Measurements from ENCODE around the gene CRYBA2.
A peak's percentile ranks its signal among the peaks of the same experiment; 100 is the strongest.

The CRYBA2 gene, protein sequence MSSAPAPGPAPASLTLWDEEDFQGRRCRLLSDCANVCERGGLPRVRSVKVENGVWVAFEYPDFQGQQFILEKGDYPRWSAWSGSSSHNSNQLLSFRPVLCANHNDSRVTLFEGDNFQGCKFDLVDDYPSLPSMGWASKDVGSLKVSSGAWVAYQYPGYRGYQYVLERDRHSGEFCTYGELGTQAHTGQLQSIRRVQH

GRCh38 chr2:218993345-218994315 is at the start of gene CRYBA2:
CRYBA2 (minus strand) TSS chr2:218993422; CDS start chr2:218993176, 246 bp downstream.
- DNase-seq = no peak

DNA sequence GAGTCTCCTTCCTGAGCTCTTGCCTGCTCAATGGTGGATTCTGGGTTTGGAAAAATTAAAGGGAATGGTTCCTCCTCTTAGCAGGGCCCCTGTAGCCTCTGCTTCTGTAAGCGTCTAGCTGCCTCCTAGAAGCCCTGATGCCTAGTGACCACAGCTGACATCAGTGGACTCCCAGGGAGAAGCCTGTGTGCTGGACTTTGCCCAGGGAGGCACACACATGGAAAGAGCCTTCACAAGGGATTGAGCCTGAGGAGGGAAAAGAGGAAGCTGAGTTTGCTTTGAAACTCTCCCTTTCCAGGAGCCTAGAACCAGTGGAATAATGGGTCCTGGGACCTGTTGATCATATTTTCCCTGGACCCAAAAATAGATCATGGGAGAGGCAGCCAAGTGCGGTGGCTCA is 49.5 kb upstream of the CRYBA2 start:
- DNase-seq = no peak

DNA sequence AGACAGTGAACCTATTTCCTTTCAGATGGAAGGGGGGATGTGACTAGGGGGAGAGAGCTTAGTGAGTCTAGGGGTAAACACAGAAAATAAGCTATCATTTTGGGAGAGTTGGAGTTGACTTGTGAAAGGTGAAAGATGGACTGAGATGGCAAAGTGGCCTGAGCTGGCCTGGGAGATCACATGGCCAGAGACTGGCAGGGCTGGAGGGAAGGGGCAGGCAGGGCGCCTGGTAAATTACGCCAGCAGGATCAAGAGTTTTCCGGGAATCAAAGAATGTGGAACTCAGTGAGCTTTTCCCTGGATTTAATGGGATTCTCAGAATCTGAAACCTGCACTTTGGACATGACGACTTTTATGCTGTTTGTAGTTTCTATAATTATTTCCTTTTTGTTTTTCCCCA is 48.9 kb upstream of the CRYBA2 start:
- no peak for DNase-seq

DNA sequence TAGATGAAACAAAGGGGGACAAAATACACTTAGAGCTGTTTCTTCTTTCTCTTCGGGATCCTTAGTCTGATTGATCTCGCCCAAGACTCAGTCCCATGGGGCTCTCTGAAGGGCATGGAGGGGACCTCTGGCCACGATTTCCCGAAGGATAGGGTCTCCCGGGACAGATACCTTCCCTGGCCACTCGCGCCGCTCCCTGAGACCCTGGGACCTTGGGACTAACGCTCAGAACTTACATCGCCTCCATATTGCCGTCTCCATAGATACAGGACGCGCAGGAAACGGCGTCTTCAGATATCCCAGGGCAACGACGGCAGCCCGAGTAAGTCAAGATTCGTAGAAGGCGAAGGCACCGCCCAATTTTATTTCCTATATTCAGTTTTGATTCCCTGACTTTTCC is 48.0 kb upstream of the CRYBA2 start, which contains the start of gene CFAP65:
Gene CFAP65, minus strand, starts transcription at position 265 of the 400 bp plus-strand sequence. CDS start 2,468 bp downstream, outside the sequence.
- DNase-seq = peak; percentile 28

- DNase-seq = no peak
Observed at GRCh38 chr2:219038600-219038999, 45.4 kb upstream of the CRYBA2 start.

- no peak for DNase-seq
Observed at GRCh38 chr2:219037783-219038499, 44.7 kb upstream of the CRYBA2 start.

- no peak for DNase-seq
Observed at GRCh38 chr2:219035942-219036341, 42.7 kb upstream of the CRYBA2 start.

- DNase-seq = no peak
Observed at GRCh38 chr2:219034823-219035222, 41.6 kb upstream of the CRYBA2 start.

- no peak for DNase-seq
Observed at GRCh38 chr2:219032051-219032745, 39.0 kb upstream of the CRYBA2 start.

GRCh38 chr2:219031005-219031738 is 38.0 kb upstream of the CRYBA2 start:
- DNase-seq = no peak

DNA sequence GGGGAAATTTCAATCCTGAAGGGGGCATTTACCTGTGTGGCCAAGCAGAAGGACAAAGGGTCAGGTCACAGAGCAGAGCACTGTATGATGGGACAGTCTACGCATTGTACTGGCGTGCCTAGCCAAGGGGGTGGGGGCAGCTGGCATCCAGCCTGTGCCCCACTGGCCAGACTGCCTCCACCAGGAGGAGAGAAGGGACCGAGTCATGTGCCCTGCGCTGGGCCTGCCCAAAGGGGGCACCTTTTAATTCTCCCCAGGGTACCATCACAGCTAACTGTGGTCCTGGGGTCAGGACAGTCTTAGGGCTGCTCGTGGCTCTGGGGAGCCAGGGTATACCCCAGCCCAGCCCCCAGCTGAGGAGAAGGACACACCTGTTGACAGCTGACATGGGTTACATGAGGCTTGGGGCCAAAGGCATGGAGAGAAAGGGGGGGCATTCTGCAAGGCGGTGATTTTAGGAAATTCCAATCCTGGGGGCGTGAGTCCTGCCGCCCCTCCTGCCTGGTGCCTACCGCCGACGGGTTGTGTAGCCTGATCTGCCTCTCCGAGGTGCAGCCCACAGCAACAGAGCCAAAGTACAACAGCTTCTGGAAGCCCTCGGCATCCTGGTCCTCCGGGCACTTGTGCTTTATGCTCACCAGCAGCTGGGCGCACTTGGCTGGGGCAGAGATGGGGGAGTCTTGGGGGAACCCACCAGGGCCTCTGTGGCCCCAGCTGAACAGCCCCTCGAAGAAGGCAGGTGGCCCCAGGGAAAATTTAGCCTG is 37.1 kb upstream of the CRYBA2 start:
- DNase-seq = no peak

DNA sequence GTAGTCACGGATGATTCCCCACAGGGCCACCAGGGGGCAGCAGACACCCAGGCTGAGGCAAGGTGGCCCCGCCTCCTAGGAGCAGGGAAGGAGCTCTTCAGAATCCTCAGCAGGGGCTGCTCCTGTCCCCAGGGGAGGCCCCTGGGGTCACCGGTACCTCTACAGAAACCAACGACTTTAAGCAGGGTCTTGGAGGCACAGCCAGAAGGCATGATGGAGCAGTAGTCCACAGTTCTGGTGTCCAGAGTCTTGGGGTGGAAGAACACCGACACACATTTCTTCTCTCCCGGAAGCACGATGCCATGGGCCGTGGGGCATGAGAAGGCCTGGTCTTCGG is 36.6 kb upstream of the CRYBA2 start:
- peak; percentile 76 for DNase-seq

GRCh38 chr2:219028996-219029828 is 36.0 kb upstream of the CRYBA2 start:
- DNase-seq = no peak

DNA sequence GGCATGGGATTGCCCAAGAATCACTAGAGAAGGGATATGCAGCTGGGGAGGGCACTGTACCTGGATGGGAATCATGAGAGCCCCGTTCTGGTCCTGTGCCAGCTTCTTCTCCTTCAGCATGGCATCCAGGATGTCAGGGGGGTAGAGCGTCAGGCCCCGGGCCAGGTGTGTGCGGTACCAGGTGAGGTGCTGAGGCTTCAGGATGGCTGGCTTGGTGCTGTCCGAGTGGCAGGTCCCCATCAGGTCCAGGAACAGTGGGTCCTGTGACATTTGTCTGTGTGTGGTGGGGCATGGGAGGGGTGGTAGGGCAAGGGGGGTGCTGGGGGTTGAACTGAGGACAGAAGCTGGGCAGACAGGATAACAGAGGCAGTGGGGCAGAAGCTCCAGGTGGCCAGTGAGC is 34.9 kb upstream of the CRYBA2 start:
- DNase-seq = no peak

DNA sequence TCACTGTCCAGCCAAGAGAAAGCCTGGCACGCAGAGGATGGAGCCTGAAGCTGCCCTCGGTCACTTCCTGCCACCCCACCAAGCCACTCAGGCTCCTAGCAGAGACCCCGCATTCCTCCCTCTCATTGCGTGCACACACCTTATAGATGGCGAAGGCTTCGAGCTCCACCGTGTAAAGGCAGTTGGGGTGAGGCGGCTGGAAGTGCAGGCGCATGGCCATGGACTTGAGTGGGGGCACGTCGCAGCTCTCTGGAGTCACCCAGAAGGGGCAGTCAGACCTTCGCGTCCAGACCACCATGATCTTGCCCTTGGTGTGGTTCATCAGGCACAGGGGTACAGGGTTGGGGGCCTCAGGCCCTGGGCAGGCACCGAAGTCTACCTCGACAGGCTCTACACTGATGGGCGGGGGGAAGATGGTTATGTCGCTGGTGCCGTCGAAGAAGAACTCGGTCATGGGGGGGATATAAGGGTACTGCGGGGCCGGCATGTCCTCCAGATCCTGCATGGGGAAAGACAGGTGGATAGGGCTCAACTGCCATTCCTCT is 34.4 kb upstream of the CRYBA2 start:
- no peak for DNase-seq

DNA sequence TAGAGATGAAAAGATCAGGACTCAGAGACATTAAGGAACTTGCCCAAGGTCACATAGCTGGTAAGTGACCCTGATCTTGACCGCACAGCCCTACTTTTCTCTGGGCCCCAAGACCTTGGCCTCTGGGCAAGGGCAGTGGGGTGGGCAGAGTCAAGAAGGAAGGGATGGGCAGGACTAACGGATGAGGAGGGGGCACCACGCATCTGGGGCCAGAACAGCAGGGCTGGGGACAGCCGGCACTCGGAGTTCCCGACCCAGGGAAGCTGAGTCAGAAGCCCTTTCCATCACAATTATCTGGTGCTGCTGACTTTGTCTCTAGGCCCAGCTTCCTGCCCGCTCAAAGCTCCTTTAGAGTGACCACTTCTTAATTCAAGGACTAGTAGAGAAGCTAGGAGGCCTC is 33.7 kb upstream of the CRYBA2 start:
- DNase-seq = no peak

DNA sequence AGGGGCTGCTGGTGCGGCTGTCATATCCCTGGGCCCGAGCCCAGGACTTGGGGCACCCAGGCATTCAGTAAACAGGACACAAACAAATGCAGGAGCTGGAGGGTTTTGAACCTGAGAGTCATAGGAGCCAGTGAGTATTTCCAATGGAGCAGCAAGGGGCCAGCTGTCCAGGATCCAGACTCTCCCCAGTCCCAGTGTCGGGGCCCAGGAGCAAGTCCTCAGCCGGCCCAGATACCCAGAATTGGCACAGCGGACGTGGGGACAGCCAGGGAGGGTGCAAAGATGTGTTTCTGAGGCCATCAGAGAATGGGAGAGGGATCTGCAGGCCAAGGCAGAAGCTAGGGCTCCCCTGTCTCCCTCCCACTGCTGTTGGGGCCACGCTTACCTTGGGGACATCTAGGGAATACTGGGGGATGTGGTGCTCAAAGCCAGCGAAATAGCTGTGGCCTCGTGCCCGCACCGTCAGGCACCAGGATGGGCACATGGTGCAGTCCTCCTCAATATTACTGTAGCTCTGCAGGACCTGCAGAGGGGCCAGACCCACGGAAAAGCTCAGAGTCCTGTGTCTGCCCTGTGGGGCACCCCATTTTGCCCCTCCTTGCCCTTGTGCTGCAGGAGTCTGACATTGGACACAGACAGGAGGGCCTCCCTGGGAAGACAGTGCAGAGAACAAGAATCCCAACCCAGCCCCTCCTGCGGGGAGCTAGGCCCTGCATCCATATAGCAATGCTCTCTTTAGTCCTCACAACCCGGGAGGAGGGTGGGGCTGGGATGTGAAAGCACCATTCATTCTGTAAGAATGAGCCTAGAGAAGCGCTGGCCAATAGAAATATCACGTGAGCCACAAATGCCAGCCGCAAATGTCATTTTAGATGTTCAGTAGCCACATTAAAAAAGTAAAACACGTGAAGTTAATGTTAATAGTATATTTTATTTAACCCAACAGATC is 32.7 kb upstream of the CRYBA2 start:
- no peak for DNase-seq

- DNase-seq = no peak
Observed at GRCh38 chr2:219024059-219024458, 30.8 kb upstream of the CRYBA2 start.

- no peak for DNase-seq
Observed at GRCh38 chr2:219023045-219023605, 29.9 kb upstream of the CRYBA2 start.

Data from CD4-positive, alpha-beta T cell treated with Interleukin-10 for 1 hour (primary cell).